Ishikawa (cell line): ENCODE data around the gene GOSR2.

Source experiments
- CEBPB ChIP-seq: IDR thresholded peaks from 2 replicates; pipeline ENCODE4 v1.6.1; 2012
- CREB1 ChIP-seq: IDR thresholded peaks from 2 replicates; pipeline ENCODE4 v1.6.1; 2012; ENCODE audit warnings: low read depth
- EGR1 ChIP-seq: IDR thresholded peaks from 2 replicates; pipeline ENCODE4 v1.6.1; 2012
- EP300 ChIP-seq: IDR thresholded peaks from 2 replicates; pipeline ENCODE4 v1.6.1; 2012; ENCODE audit warnings: borderline replicate concordance
- FOXM1 ChIP-seq: IDR thresholded peaks from 2 replicates; pipeline ENCODE4 v1.6.1; 2012; ENCODE audit warnings: low read depth, borderline replicate concordance
- MAX ChIP-seq: IDR thresholded peaks from 2 replicates; pipeline ENCODE4 v1.6.1; 2012
- NFIC ChIP-seq: IDR thresholded peaks from 2 replicates; pipeline ENCODE4 v1.6.1; 2012
- RAD21 ChIP-seq: IDR thresholded peaks from 2 replicates; pipeline ENCODE4 v1.6.1; 2012; ENCODE audit warnings: low read depth
- REST ChIP-seq: IDR thresholded peaks from 2 replicates; pipeline ENCODE4 v1.6.1; 2012; ENCODE audit warnings: low read depth, mild to moderate bottlenecking
- TAF1 ChIP-seq: IDR thresholded peaks from 2 replicates; pipeline ENCODE4 v1.6.1; 2012; ENCODE audit warnings: low read depth, mild to moderate bottlenecking
- TCF12 ChIP-seq: IDR thresholded peaks from 2 replicates; pipeline ENCODE4 v1.6.1; 2012; ENCODE audit warnings: low read depth
- TEAD4 ChIP-seq: IDR thresholded peaks from 2 replicates; pipeline ENCODE4 v1.6.1; 2012
- USF1 ChIP-seq: IDR thresholded peaks from 2 replicates; pipeline ENCODE4 v1.6.1; 2012
- YY1 ChIP-seq: IDR thresholded peaks from 2 replicates; pipeline ENCODE4 v1.6.1; 2012; ENCODE audit warnings: low read depth
- ZBTB7A ChIP-seq: IDR thresholded peaks from 2 replicates; pipeline ENCODE4 v1.6.1; 2012; ENCODE audit warnings: low read depth

Gene GOSR2

GRCh38 chr17:46962374-46962790, 39.4 kb downstream of the GOSR2 start:
- no peak for TF ChIP-seq TCF12

- no peak for TF ChIP-seq MAX
- no peak for TF ChIP-seq USF1
- no peak for TF ChIP-seq ZBTB7A
These were observed 40.6 kb downstream of the GOSR2 start for GRCh38 chr17:46963571-46963970.

GRCh38 chr17:46964315-46965265, 41.6 kb downstream of the GOSR2 start:
- TF ChIP-seq REST, result peak; percentile 98
- TF ChIP-seq TAF1, result no peak

- TF ChIP-seq CREB1 (no peak), NFIC (no peak), REST (no peak)
These were observed 45.4 kb downstream of the GOSR2 start for GRCh38 chr17:46968224-46968834.

GRCh38 chr17:46968896-46969295, 45.9 kb downstream of the GOSR2 start:
- no peak for TF ChIP-seq EGR1
- TF ChIP-seq REST, result no peak
- no peak for TF ChIP-seq NFIC
- no peak for TF ChIP-seq TCF12
- no peak for TF ChIP-seq ZBTB7A
- no peak for TF ChIP-seq RAD21
- TF ChIP-seq MAX, result no peak
- no peak for TF ChIP-seq EP300
- TF ChIP-seq TEAD4, result no peak
- no peak for TF ChIP-seq USF1
- TF ChIP-seq CREB1, result no peak
- no peak for TF ChIP-seq FOXM1
- TF ChIP-seq YY1, result no peak
- no peak for TF ChIP-seq TAF1
- no peak for TF ChIP-seq CEBPB
